ENCODE data around the gene HOXC5. TPM values are rescaled to one million over a fixed set of nuclear protein-coding genes. Genes with fewer than 3 reads are reported as not detected.

The HOXC5 gene
- total and polyA plus RNA-seq, 4 donors = not detected

DNA sequence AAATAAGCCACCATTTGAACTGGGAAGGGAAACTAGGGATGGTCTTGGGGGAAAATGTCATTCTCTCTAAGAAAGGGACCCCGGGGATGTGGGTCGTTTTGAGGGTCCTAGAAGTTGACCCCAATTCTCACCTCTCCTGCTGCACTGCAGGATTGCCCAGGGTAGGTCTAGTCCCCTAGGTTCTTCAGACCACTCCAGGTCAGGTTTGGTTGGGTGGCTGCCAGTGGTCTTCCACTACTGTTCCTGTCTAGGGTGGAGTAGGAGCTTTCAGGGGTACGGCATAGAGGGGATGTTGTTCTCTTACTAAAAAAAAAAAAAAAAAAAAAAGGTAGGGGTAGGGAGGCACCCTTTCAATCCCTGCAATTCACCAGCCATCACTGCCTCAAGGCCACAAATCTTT lies 16.8 kb upstream of the HOXC5 start (continued):
- TF ChIP-seq, protein P1, sequence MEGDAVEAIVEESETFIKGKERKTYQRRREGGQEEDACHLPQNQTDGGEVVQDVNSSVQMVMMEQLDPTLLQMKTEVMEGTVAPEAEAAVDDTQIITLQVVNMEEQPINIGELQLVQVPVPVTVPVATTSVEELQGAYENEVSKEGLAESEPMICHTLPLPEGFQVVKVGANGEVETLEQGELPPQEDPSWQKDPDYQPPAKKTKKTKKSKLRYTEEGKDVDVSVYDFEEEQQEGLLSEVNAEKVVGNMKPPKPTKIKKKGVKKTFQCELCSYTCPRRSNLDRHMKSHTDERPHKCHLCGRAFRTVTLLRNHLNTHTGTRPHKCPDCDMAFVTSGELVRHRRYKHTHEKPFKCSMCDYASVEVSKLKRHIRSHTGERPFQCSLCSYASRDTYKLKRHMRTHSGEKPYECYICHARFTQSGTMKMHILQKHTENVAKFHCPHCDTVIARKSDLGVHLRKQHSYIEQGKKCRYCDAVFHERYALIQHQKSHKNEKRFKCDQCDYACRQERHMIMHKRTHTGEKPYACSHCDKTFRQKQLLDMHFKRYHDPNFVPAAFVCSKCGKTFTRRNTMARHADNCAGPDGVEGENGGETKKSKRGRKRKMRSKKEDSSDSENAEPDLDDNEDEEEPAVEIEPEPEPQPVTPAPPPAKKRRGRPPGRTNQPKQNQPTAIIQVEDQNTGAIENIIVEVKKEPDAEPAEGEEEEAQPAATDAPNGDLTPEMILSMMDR (IDR thresholded peaks at IDR 0.05; ENCODE audit: low read depth, low read length, missing input control) = no peak
- TF ChIP-seq HNF4A (conservative IDR thresholded peaks at IDR 0.05) = no peak
- TF ChIP-seq TAF1 (conservative IDR thresholded peaks at IDR 0.05) = no peak
- TF ChIP-seq RXRA (IDR thresholded peaks at IDR 0.05) = no peak
- no peak for TF ChIP-seq HNF4G (IDR thresholded peaks at IDR 0.05)
- TF ChIP-seq NR2F2 (IDR thresholded peaks at IDR 0.05) = no peak
- no peak for TF ChIP-seq RAD21 (IDR thresholded peaks at IDR 0.05)

DNA sequence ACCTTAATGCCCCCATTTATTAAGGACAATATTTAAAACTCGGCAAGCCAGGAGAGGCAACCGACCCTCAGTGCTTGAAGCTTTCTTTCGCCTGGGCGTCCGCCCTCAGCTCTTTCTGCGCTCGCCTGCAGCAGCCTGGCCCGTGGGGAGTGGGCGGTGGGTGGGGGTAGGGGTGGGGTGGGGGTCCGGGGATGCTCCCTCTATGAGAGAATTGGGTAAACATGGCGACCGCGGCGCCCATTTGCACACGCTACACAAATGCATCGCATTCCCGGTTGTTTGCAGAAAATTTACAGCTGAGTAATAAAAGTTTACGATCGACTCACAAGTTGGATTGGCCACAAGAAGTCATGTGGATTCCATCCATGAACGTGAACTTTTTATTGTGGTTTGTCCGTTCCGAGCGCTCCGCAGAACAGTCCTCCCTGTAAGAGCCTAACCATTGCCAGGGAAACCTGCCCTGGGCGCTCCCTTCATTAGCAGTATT lies 16.3 kb upstream of the HOXC5 start:
- peaks cover 0 to 5% (median 0%) of the 10 kb centered on the region in 4 donors for H3K9me3 ChIP-seq (ENCODE audit: control insufficient read depth in 4 of 4, low read length in 3 of 4)
- DNase-seq (ENCODE audit: low spot score) = no peak
- no peaks in the 10 kb centered on the region for H3K36me3 ChIP-seq (ENCODE audit: control insufficient read depth in 4 of 4, insufficient read depth in 3 of 4, low read depth in 1 of 4, low read length in 3 of 4)
- 5% methylated on average over 25 of the region's 25 CpGs for WGBS
- H3K27ac ChIP-seq (ENCODE audit: low read depth in 1 of 2, low read length in 2 of 2) = no peak overlapping the region
- peaks cover 3 to 16% (median 11%) of the 10 kb centered on the region in 4 donors for H3K4me1 ChIP-seq (ENCODE audit: control insufficient read depth in 4 of 4, insufficient read depth in 4 of 4, low read length in 3 of 4)
- TF ChIP-seq RXRA (IDR thresholded peaks at IDR 0.05) (no peak), JUND (IDR thresholded peaks at IDR 0.05) (no peak), RAD21 (IDR thresholded peaks at IDR 0.05) (no peak), YY1 (IDR thresholded peaks at IDR 0.05) (no peak), FOXA1 (IDR thresholded peaks at IDR 0.05) (no peak), HNF4G (IDR thresholded peaks at IDR 0.05) (no peak), EGR1 (IDR thresholded peaks at IDR 0.05; ENCODE audit: low read depth in 2 of 2) (no peak), SP1 (IDR thresholded peaks at IDR 0.05) (no peak), HNF4A (conservative IDR thresholded peaks at IDR 0.05) (no peak), GABPA (IDR thresholded peaks at IDR 0.05 in 1 of 2, conservative IDR thresholded peaks at IDR 0.05 in 1 of 2) (no peak), NR2F2 (IDR thresholded peaks at IDR 0.05) (no peak), FOXA2 (IDR thresholded peaks at IDR 0.05) (no peak), TAF1 (conservative IDR thresholded peaks at IDR 0.05) (no peak)
- TF ChIP-seq, protein P1 (IDR thresholded peaks at IDR 0.05; ENCODE audit: low read depth, low read length, missing input control) = no peak
- TF ChIP-seq, protein P2, sequence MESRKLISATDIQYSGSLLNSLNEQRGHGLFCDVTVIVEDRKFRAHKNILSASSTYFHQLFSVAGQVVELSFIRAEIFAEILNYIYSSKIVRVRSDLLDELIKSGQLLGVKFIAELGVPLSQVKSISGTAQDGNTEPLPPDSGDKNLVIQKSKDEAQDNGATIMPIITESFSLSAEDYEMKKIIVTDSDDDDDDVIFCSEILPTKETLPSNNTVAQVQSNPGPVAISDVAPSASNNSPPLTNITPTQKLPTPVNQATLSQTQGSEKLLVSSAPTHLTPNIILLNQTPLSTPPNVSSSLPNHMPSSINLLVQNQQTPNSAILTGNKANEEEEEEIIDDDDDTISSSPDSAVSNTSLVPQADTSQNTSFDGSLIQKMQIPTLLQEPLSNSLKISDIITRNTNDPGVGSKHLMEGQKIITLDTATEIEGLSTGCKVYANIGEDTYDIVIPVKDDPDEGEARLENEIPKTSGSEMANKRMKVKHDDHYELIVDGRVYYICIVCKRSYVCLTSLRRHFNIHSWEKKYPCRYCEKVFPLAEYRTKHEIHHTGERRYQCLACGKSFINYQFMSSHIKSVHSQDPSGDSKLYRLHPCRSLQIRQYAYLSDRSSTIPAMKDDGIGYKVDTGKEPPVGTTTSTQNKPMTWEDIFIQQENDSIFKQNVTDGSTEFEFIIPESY (IDR thresholded peaks at IDR 0.05) = no peak
- TF ChIP-seq, protein P3, sequence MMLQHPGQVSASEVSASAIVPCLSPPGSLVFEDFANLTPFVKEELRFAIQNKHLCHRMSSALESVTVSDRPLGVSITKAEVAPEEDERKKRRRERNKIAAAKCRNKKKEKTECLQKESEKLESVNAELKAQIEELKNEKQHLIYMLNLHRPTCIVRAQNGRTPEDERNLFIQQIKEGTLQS (IDR thresholded peaks at IDR 0.05) = no peak
- TF ChIP-seq, protein P4, sequence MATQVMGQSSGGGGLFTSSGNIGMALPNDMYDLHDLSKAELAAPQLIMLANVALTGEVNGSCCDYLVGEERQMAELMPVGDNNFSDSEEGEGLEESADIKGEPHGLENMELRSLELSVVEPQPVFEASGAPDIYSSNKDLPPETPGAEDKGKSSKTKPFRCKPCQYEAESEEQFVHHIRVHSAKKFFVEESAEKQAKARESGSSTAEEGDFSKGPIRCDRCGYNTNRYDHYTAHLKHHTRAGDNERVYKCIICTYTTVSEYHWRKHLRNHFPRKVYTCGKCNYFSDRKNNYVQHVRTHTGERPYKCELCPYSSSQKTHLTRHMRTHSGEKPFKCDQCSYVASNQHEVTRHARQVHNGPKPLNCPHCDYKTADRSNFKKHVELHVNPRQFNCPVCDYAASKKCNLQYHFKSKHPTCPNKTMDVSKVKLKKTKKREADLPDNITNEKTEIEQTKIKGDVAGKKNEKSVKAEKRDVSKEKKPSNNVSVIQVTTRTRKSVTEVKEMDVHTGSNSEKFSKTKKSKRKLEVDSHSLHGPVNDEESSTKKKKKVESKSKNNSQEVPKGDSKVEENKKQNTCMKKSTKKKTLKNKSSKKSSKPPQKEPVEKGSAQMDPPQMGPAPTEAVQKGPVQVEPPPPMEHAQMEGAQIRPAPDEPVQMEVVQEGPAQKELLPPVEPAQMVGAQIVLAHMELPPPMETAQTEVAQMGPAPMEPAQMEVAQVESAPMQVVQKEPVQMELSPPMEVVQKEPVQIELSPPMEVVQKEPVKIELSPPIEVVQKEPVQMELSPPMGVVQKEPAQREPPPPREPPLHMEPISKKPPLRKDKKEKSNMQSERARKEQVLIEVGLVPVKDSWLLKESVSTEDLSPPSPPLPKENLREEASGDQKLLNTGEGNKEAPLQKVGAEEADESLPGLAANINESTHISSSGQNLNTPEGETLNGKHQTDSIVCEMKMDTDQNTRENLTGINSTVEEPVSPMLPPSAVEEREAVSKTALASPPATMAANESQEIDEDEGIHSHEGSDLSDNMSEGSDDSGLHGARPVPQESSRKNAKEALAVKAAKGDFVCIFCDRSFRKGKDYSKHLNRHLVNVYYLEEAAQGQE (IDR thresholded peaks at IDR 0.05) = no peak
- TF ChIP-seq, protein P5, sequence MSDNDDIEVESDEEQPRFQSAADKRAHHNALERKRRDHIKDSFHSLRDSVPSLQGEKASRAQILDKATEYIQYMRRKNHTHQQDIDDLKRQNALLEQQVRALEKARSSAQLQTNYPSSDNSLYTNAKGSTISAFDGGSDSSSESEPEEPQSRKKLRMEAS (IDR thresholded peaks at IDR 0.05) = no peak
- H3K4me3 ChIP-seq (ENCODE audit: low read depth in 1 of 3, low read length in 3 of 3) = no peak overlapping the region
- H3K27me3 ChIP-seq (ENCODE audit: control insufficient read depth in 4 of 4, insufficient read depth in 4 of 4, low read length in 3 of 4) = peaks cover 6 to 57% (median 18%) of the 10 kb centered on the region in 4 donors
- no peak overlapping the region for H3K9ac ChIP-seq (ENCODE audit: low read depth in 1 of 2, low read length in 2 of 2)

All from liver (tissue), 9 donors.